Gastrocnemius medialis (tissue), 4 donors: ENCODE data around the gene LEMD1.

ENCODE experiments used
- CTCF ChIP-seq, 5 experiments: fragments of 450-650 bp in 3 of 5; fragments of 200-600 bp in 2 of 5; sonication (generic) in 2 of 5; IDR thresholded peaks in 4 of 5; conservative IDR thresholded peaks in 1 of 5; 1 replicate in 4 of 5; 2 replicates in 1 of 5; pipeline ENCODE4 v1.5.1; 2016 to 2019; ENCODE audit warnings: antibody characterized with exemption in 5 of 5, mild to moderate bottlenecking in 3 of 5, moderate library complexity in 3 of 5
- POLR2A ChIP-seq, 2 donors: fragments of 450-650 bp; IDR thresholded peaks; one replicate each; pipeline ENCODE4 v1.6.1; 2017; ENCODE audit warnings: antibody characterized with exemption in 2 of 2, mild to moderate bottlenecking in 2 of 2, moderate library complexity in 2 of 2

GRCh38 chr1:205430696-205431305 lies 8.9 kb upstream of the LEMD1 start:
- no peak for TF ChIP-seq POLR2A (IDR thresholded peaks at IDR 0.05)
- peak; percentile 62 to 88 (median 79) for TF ChIP-seq CTCF (IDR thresholded peaks at IDR 0.05 in 4 of 5, conservative IDR thresholded peaks at IDR 0.05 in 1 of 5)
